K562 (cell line): ENCODE data around the gene LDAH. TPM values are rescaled to one million over a fixed set of nuclear protein-coding genes. Genes with fewer than 3 reads are reported as not detected.

Experiments used
- ATAC-seq: fragments of 200-7000 bp; cut with Tn5 transposase; 3 replicates; pipeline ENCODE4 v1.9.1; 2020; ENCODE audit warnings: moderate library complexity
- BruUV-seq: library from RNA; stranded (reverse); fragments of 400-500 nt; replicated peaks from 2 replicates; lab custom pipeline; 2021; lab: Mats Ljungman, UMichigan
- CTCF ChIA-PET: fragments of 300-600 bp; formaldehyde crosslinking; extraction: SDS; loops from one replicate; lab custom pipeline; 2021; ENCODE audit warnings: low intra/inter-chr PET ratio; lab: Yijun Ruan, JAX
- POLR2A ChIA-PET: fragments of 300-600, 350-650 bp; sonication (Branson Sonifier 250); formaldehyde crosslinking; extraction: SDS; loops from one replicate; lab custom pipeline; 2021; ENCODE audit warnings: antibody characterized with exemption, inconsistent platforms; lab: Yijun Ruan, JAX
- DNase-seq, 4 experiments: peaks; one replicate each; pipeline versions ENCODE4 v3.0.0 to v3.0.0-alpha.2; 2011 to 2018; ENCODE audit warnings: low spot score in 3 of 4, mixed read lengths in 3 of 4; ENCODE audit errors: extremely low read depth in 1 of 4
- FAIRE-seq: peaks from 2 replicates; lab custom pipeline; 2011; peaks lifted over from hg19 to GRCh38; lab: Jason Lieb, UNC
- H2AFZ ChIP-seq: 2 replicates; pipeline ENCODE4 v1.6.0; 2011; ENCODE audit warnings: low read depth, low read length, control low read depth, inconsistent platforms
- H3K27ac ChIP-seq: fragments of 200-600 bp; 3 replicates; pipeline ENCODE4 v1.8.0; 2011; ENCODE audit warnings: low read depth, mild to moderate bottlenecking, control low read depth, inconsistent platforms, low read length, moderate library complexity, mixed read lengths; ENCODE audit errors: extremely low read depth
- H3K27me3 ChIP-seq, 2 experiments: fragments of 300-600 bp in 1 of 2; 2 replicates in 1 of 2; 3 replicates in 1 of 2; pipeline versions ENCODE4 v1.6.0 to v1.8.0; 2011; ENCODE audit warnings: inconsistent platforms in 2 of 2, low read length in 2 of 2, mild to moderate bottlenecking in 1 of 2, mixed read lengths in 1 of 2, moderate library complexity in 1 of 2; ENCODE audit not compliant: control insufficient read depth in 2 of 2, insufficient read depth in 2 of 2
- H3K36me3 ChIP-seq: fragments of 300-600 bp; 3 replicates; pipeline ENCODE4 v1.8.0; 2011; ENCODE audit warnings: mild to moderate bottlenecking, low read length, inconsistent platforms; ENCODE audit not compliant: control insufficient read depth, insufficient read depth
- H3K4me1 ChIP-seq, 2 experiments: fragments of 200-600 bp in 1 of 2; replicated peaks in 1 of 2; 2 replicates in 1 of 2; 3 replicates in 1 of 2; pipeline versions ENCODE4 v1.5.1 to v1.8.0; 2011; ENCODE audit warnings: inconsistent platforms in 2 of 2, low read length in 2 of 2, mild to moderate bottlenecking in 1 of 2, mixed read lengths in 1 of 2, moderate library complexity in 1 of 2; ENCODE audit not compliant: control insufficient read depth in 2 of 2, insufficient read depth in 2 of 2
- H3K4me2 ChIP-seq: 2 replicates; pipeline ENCODE4 v1.6.1; 2011; ENCODE audit warnings: low read length, control low read depth, inconsistent platforms, mixed read lengths; ENCODE audit not compliant: insufficient read depth
- H3K4me3 ChIP-seq: fragments of 200-600 bp; sonication (generic), shearing (Covaris generic); 2 replicates; pipeline ENCODE4 v1.5.1; 2016; ENCODE audit warnings: control low read depth, inconsistent platforms
- H3K79me2 ChIP-seq: fragments of 200-600 bp; 3 replicates; pipeline ENCODE4 v1.8.0; 2011; ENCODE audit warnings: low read length, inconsistent platforms; ENCODE audit not compliant: control insufficient read depth, insufficient read depth
- H3K9ac ChIP-seq, 2 experiments: 2 replicates each; pipeline versions ENCODE4 v1.6.0 to v1.6.1; 2011; ENCODE audit warnings: low read depth in 2 of 2, low read length in 2 of 2, control low read depth in 1 of 2, inconsistent platforms in 1 of 2, mild to moderate bottlenecking in 1 of 2, mixed read lengths in 1 of 2; ENCODE audit not compliant: insufficient read depth in 1 of 2
- H3K9me1 ChIP-seq: one replicate; pipeline ENCODE4 v1.6.0; 2011; ENCODE audit warnings: inconsistent platforms, mild to moderate bottlenecking, low read length, moderate library complexity; ENCODE audit not compliant: control insufficient read depth, insufficient read depth
- H3K9me3 ChIP-seq: replicated peaks from 2 replicates; pipeline ENCODE4 v1.5.1; 2011; ENCODE audit warnings: low read depth, low read length, inconsistent platforms; ENCODE audit not compliant: control insufficient read depth, insufficient read depth
- H4K20me1 ChIP-seq: replicated peaks from 2 replicates; pipeline ENCODE4 v1.6.1; 2011; ENCODE audit warnings: low read length, inconsistent platforms, mixed read lengths; ENCODE audit not compliant: control insufficient read depth, insufficient read depth
- CTBP1 ChIP-seq: fragments of 450-650 bp; IDR thresholded peaks from 2 replicates; pipeline ENCODE4 v1.6.1; 2016; ENCODE audit warnings: borderline replicate concordance
- E4F1 ChIP-seq: fragments of 250-450 bp; sonication (Bioruptor Pico); IDR thresholded peaks from 2 replicates; pipeline ENCODE4 v1.5.0; 2021; ENCODE audit warnings: mild to moderate bottlenecking, borderline replicate concordance
- GATA2 ChIP-seq: sonication (generic); formaldehyde crosslinking; IDR thresholded peaks from 2 replicates; pipeline ENCODE4 v1.4.0; 2020; ENCODE audit warnings: mild to moderate bottlenecking, missing genetic modification reagents
- PML ChIP-seq: IDR thresholded peaks from 2 replicates; pipeline ENCODE4 v1.6.1; 2012; ENCODE audit warnings: low read length, inconsistent platforms
- SIRT6 ChIP-seq: IDR thresholded peaks from one replicate; pipeline ENCODE4 v1.6.1; 2012; ENCODE audit warnings: low read depth, mild to moderate bottlenecking, control low read depth, inconsistent platforms, low read length, moderate library complexity
- SMAD1 ChIP-seq: fragments of 150-350 bp; IDR thresholded peaks from 2 replicates; pipeline ENCODE4 v1.6.1; 2014; ENCODE audit warnings: low read length, low read depth; ENCODE audit not compliant: partially characterized antibody
- XRCC5 ChIP-seq: fragments of 200-400 bp; formaldehyde crosslinking; IDR thresholded peaks from 2 replicates; pipeline ENCODE4 v1.6.1; 2017; ENCODE audit warnings: low read depth, mild to moderate bottlenecking, low read length
- ZNF318 ChIP-seq, 2 experiments: fragments of 450-650 bp; IDR thresholded peaks; 2 replicates each; pipeline ENCODE4 v1.6.1; 2016; ENCODE audit warnings: mild to moderate bottlenecking in 2 of 2, borderline replicate concordance in 1 of 2, low read depth in 1 of 2, moderate library complexity in 1 of 2
- ZNF324 ChIP-seq: fragments of 250-450 bp; sonication (Bioruptor Pico); IDR thresholded peaks from 2 replicates; pipeline ENCODE4 v1.4.0; 2020; ENCODE audit warnings: mild to moderate bottlenecking
- ZNF77 ChIP-seq: fragments of 250-450 bp; sonication (Bioruptor Pico); IDR thresholded peaks from 2 replicates; pipeline ENCODE4 v1.5.0; 2020
- WGBS: fragments of 100-300 bp; shearing (Covaris generic); methylation state at CpG from one replicate; pipeline ENCODE4 v1.1.6; 2016; ENCODE audit warnings: low coverage, mixed read lengths; ENCODE audit not compliant: insufficient coverage; ENCODE audit errors: missing lambda C conversion rate; 5-methylcytosine and 5-hydroxymethylcytosine counted together
- in situ Hi-C: fragments of 300-500 bp; cut with MboI; formaldehyde crosslinking; loops from 4 replicates; pipeline ENCODE4 v1.15.0; 2018; ENCODE audit warnings: inconsistent platforms, mixed read lengths
- intact Hi-C: fragments of 100-400 bp; cut with micrococcal nuclease; formaldehyde crosslinking; loops from 2 replicates; pipeline ENCODE4 v1.14.2; 2022
- polyA plus RNA-seq, 8 experiments: library from polyadenylated mRNA; depleted of rRNA in 4 of 8; stranded (reverse) in 5 of 8; unstranded in 3 of 8; fragments of >200 nt; fragmentation: Nextera tagmentation in 2 of 8; fragmentation: Illumina TruSeq in 1 of 8; extraction: Ambion mirVana in 2 of 8; extraction: Trizol in 1 of 8; gene quantifications; 2 replicates each; pipeline versions ENCODE4 v1.2.1 to v1.2.3, GENCODE V29; 2011 to 2014; ENCODE audit warnings: inconsistent platforms in 1 of 8, missing spikeins in 1 of 8
- total RNA-seq, 7 experiments: library from RNA; depleted of rRNA in 6 of 7; stranded (reverse); fragments of >200 nt in 6 of 7; fragmentation: Illumina TruSeq in 2 of 7; extraction: Trizol in 2 of 7; gene quantifications; 2 replicates each; pipeline versions ENCODE4 v1.2.1 to v1.2.3, GENCODE V29; 2011 to 2021; ENCODE audit warnings: low replicate concordance in 1 of 7

Gene LDAH
- total and polyA plus RNA-seq, 9 of the 15 experiments (the other 6 are each of a cell fraction or from before 2014, with no cell fraction given): 22.3 to 60.1 (median 40.0) TPM

- no peaks in the 10 kb centered on the region for H3K9me3 ChIP-seq
- peaks cover 2 to 4% of the 10 kb centered on the region in 2 experiments; a peak in 3 of 5 replicates for H3K4me1 ChIP-seq
- no peak overlapping the region for H3K27ac ChIP-seq
- TF ChIP-seq SMAD1 (no peak), PML (no peak), ZNF77 (CRISPR knock-in tag) (no peak), XRCC5 (no peak), SIRT6 (no peak), GATA2 (CRISPR knock-in tag) (no peak), CTBP1 (no peak), E4F1 (CRISPR knock-in tag) (no peak), ZNF318 (IDR thresholded peaks at IDR 0.05; ENCODE audit: borderline replicate concordance in 1 of 2, low read depth in 1 of 2) (no peak), ZNF324 (CRISPR knock-in tag) (no peak)
- TF ChIP-seq, all 486 proteins: peak for 0
- no peak overlapping the region for H3K4me3 ChIP-seq
- ChIA-PET CTCF (no interaction called here), POLR2A (no interaction called here)
- DNase-seq (no peak), FAIRE-seq (no peak), ATAC-seq (no peak)
- BruUV-seq: no TSS peak
- H3K9ac ChIP-seq: no peak overlapping the region
- no peak overlapping the region for H2AFZ ChIP-seq
- H3K79me2 ChIP-seq: no peaks in the 10 kb centered on the region
- no peaks in the 10 kb centered on the region for H3K36me3 ChIP-seq
- WGBS: 9% methylated on average over 7 of the region's 7 CpGs
- intact Hi-C loops: no loop called here
- in situ Hi-C loops: loop anchor here (5.0 to 25.0 kb wide), 2 partner anchors 306 to 606 kb away; no protein-coding TSS in a partner anchor
- H3K9me1 ChIP-seq: no peaks in the 10 kb centered on the region
- H3K27me3 ChIP-seq: peaks cover 14 to 21% of the 10 kb centered on the region in 2 experiments
- H4K20me1 ChIP-seq: no peaks in the 10 kb centered on the region
- H3K4me2 ChIP-seq: no peak overlapping the region
Observed at GRCh38 chr2:20656561-20656960, 166.3 kb downstream of the LDAH start.
